SK-N-MC (cell line): ENCODE results near the gene STIMATE.

ENCODE experiments used
- EZH2 ChIP-seq: fragments of 200-600 bp; sonication (generic); IDR thresholded peaks from one replicate; pipeline ENCODE4 v1.6.1; 2017; ENCODE audit warnings: antibody characterized with exemption
- FOXP2 ChIP-seq: optimal IDR thresholded peaks from 2 replicates; pipeline ENCODE3; 2011; ENCODE audit warnings: mild to moderate bottlenecking, moderate library complexity; ENCODE audit not compliant: insufficient read depth; ENCODE audit errors: extremely low read length, control extremely low read depth
- POLR2AphosphoS5 ChIP-seq: IDR thresholded peaks from 2 replicates; pipeline ENCODE4 v1.6.1; 2012; ENCODE audit warnings: mild to moderate bottlenecking, low read depth, low read length, borderline replicate concordance

DNA sequence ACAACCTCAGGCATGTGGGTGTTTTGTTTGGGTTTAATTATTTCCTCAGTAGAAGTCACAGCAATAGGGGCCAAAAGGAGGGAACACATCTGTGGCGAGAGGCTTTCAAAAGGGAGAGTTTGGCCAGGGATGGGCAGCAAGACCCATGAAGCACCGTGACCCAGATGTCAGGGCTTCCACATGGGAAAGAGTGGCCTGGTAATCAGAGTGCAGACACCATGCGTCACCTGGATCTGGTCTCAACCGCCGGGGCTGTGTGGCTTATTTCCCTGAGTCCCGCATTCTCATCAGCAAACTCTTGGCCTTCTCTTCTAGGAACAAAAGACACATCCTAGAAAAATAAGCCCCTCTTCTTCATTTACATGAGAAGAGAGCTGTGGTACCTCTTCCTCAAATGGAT, 50.1 kb downstream of the STIMATE start:
- TF ChIP-seq EZH2 (no peak), POLR2AphosphoS5 (no peak), FOXP2 (no peak)
